Osteoblast (primary cell): ENCODE results near the gene CRIP2. TPM values are rescaled to one million over a fixed set of nuclear protein-coding genes. Genes with fewer than 3 reads are reported as not detected.

Experiments
- DNase-seq: peaks from one replicate; pipeline ENCODE4 v3.0.0; 2011; ENCODE audit warnings: low spot score, mixed read lengths; ENCODE audit not compliant: insufficient read length; ENCODE audit errors: missing footprints
- H2AFZ ChIP-seq: 2 replicates; pipeline ENCODE4 v1.6.0; 2011; ENCODE audit warnings: mild to moderate bottlenecking, low read length
- H3K27ac ChIP-seq: 2 replicates; pipeline ENCODE4 v1.5.1; 2011; ENCODE audit warnings: mild to moderate bottlenecking, low read depth, low read length, moderate library complexity
- H3K27me3 ChIP-seq: 2 replicates; pipeline ENCODE4 v1.6.0; 2012; ENCODE audit warnings: mild to moderate bottlenecking, control low read depth, inconsistent platforms, low read length, moderate library complexity; ENCODE audit not compliant: insufficient read depth
- H3K36me3 ChIP-seq: 2 replicates; pipeline ENCODE4 v1.5.1; 2011; ENCODE audit warnings: mild to moderate bottlenecking, low read length, control low read depth, moderate library complexity; ENCODE audit not compliant: insufficient read depth
- H3K4me1 ChIP-seq: 2 replicates; pipeline ENCODE4 v1.5.1; 2011; ENCODE audit warnings: mild to moderate bottlenecking, low read length, control low read depth, moderate library complexity; ENCODE audit not compliant: insufficient read depth
- H3K4me2 ChIP-seq: 2 replicates; pipeline ENCODE4 v1.6.0; 2011; ENCODE audit warnings: mild to moderate bottlenecking, low read length; ENCODE audit not compliant: insufficient read depth
- H3K4me3 ChIP-seq: fragments of 200-600 bp; sonication (generic); 3 replicates; pipeline ENCODE4 v1.5.1; 2012; ENCODE audit warnings: mild to moderate bottlenecking, low read length, inconsistent platforms; ENCODE audit not compliant: insufficient read depth
- H3K79me2 ChIP-seq: 2 replicates; pipeline ENCODE4 v1.6.0; 2012; ENCODE audit warnings: mild to moderate bottlenecking, low read length, control low read depth, inconsistent platforms; ENCODE audit not compliant: insufficient read depth
- H3K9me3 ChIP-seq: 2 replicates; pipeline ENCODE4 v1.5.1; 2011; ENCODE audit warnings: low read depth, low read length, control low read depth
- H4K20me1 ChIP-seq: 2 replicates; pipeline ENCODE4 v1.6.0; 2012; ENCODE audit warnings: mild to moderate bottlenecking, low read length, control low read depth; ENCODE audit not compliant: insufficient read depth
- CTCF ChIP-seq: IDR thresholded peaks from 2 replicates; pipeline ENCODE4 v1.5.1; 2011; ENCODE audit warnings: mild to moderate bottlenecking, low read depth, low read length, moderate library complexity; ENCODE audit errors: extremely low read depth
- total RNA-seq: library from RNA; depleted of rRNA; stranded (reverse); fragments of >200 nt; gene quantifications from 2 replicates; pipeline ENCODE4 v1.2.3, GENCODE V29; 2012

Gene CRIP2
- total RNA-seq, 1 donor, result 43.8 TPM

GRCh38 chr14:105453847-105454246 is 20.8 kb upstream of the CRIP2 start:
- H3K79me2 ChIP-seq, result peaks cover 4% of the 10 kb centered on the region
- H4K20me1 ChIP-seq, result peaks cover 12% of the 10 kb centered on the region
- peaks cover 29% of the 10 kb centered on the region for H3K36me3 ChIP-seq
- H3K27ac ChIP-seq, result no peak overlapping the region
- no peak overlapping the region for H2AFZ ChIP-seq
- no peaks in the 10 kb centered on the region for H3K9me3 ChIP-seq
- no peak for TF ChIP-seq CTCF
- H3K4me3 ChIP-seq, result no peak overlapping the region
- no peaks in the 10 kb centered on the region for H3K27me3 ChIP-seq
- H3K4me2 ChIP-seq, result no peak overlapping the region
- no peaks in the 10 kb centered on the region for H3K4me1 ChIP-seq
- DNase-seq, result no peak

- DNase-seq, result no peak
- Histone ChIP-seq H3K27me3 (no peaks in the 10 kb centered on the region), H3K4me2 (no peak overlapping the region), H3K36me3 (peaks cover 25% of the 10 kb centered on the region), H3K27ac (no peak overlapping the region), H4K20me1 (peaks cover 5% of the 10 kb centered on the region), H2AFZ (no peak overlapping the region), H3K4me1 (no peaks in the 10 kb centered on the region), H3K4me3 (no peak overlapping the region), H3K9me3 (no peaks in the 10 kb centered on the region), H3K79me2 (no peaks in the 10 kb centered on the region)
- no peak for TF ChIP-seq CTCF
Measured at GRCh38 chr14:105455086-105455640, 19.5 kb upstream of the CRIP2 start.

- Histone ChIP-seq H3K9me3 (no peaks in the 10 kb centered on the region), H3K36me3 (peaks cover 24% of the 10 kb centered on the region), H2AFZ (no peak overlapping the region)
Measured at GRCh38 chr14:105455766-105456660, 18.6 kb upstream of the CRIP2 start.

More at GRCh38 chr14:105455766-105456660, 18.6 kb upstream of the CRIP2 start:
- no peaks in the 10 kb centered on the region for H3K79me2 ChIP-seq
- H3K27ac ChIP-seq, result no peak overlapping the region
- DNase-seq, result no peak
- H3K4me3 ChIP-seq, result no peak overlapping the region
- H3K27me3 ChIP-seq, result no peaks in the 10 kb centered on the region
- no peak for TF ChIP-seq CTCF
- H4K20me1 ChIP-seq, result peaks cover 2% of the 10 kb centered on the region
- no peaks in the 10 kb centered on the region for H3K4me1 ChIP-seq
- H3K4me2 ChIP-seq, result no peak overlapping the region
